GM15510 (cell line): ENCODE measurements around the gene SNX19.

Experiments
- POLR2A ChIP-seq: IDR thresholded peaks from 3 replicates; pipeline ENCODE4 v1.6.1; 2011; ENCODE audit warnings: borderline replicate concordance; ENCODE audit not compliant: insufficient read length; ENCODE audit errors: extremely low read depth

SNX19 gene

DNA sequence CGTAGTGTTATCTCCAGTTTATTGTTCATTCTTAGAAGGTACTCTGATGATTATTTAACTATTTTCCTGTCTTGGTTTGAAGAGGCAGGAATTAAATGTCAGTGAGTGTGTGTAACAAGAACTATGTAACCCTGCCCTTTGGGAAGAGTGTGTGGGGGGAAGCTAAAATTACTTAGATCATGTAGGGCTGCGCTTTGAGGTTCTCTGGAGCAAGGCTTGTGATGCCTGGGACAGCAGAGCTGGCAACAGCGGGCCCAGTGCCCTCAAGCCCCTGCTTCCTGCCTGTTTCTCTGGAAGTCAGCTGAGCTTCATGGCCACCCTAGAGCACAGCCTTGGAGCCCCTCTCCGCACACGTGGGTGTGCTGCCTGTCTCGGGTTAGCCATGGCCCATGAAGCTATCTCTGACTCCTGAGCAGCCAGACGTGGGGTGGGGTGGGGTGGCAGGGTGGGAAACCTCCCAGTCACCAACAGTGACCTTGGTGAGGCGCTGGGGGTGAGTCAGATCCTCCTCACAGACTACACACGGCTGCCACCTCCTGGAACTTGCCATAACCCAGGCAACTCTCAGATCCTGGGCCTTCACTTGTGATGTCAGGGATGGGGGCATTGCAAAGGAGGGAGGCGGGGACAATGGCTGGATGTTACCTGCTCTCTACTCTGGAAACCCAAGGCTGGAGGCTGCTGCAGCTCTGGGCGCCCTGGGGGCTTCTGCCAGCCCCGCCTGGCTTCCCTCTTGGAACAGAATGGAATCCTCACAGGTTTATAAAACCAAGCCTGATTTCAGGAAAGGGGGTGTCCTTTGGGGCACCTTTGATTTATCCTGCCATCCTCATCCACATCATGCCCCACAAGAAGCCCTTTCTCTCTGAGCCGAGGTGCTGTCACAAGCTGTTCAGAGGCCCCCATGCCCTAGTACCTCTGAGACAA lies 88.6 kb downstream of the SNX19 start:
- no peak for TF ChIP-seq POLR2A

DNA sequence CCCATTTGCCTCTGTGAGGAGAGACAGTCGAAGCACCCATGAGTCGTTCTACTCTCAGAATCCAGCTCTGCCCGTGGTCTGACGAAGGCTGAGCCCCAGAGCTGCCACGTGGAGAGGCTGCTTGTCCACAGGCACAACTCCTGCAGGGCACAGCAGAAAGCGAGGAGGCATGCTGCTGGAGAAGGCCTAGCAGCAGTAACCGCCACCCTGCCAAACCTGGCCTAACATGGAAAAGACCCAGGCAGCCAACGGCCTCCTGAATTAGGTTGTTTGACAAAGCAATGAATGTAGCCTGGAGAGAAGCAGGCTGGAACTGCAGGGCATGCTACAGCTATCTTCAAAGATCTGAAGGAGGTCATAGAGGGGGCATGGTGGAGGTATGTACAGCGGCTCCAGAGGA lies 89.7 kb downstream of the SNX19 start:
- TF ChIP-seq POLR2A, result no peak

DNA sequence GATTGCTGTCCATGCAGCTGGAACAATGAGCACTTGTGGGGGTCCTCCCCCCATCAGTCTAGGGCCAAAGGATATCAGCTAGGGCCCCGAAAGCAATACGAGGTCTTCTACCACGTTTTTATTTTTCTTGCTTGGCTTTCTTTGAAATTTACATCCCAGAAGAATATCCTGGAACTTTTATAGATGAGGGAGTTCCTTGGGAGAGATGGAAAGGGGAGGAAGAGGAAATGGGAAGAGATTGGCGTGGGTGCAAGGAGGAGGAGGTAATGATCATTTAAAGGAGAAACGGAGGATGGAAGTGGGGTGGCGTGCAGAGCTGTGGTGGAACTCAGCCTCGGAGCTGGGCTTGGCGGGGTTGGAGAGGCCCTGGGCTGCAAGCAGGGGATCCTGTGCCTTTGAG lies 90.3 kb downstream of the SNX19 start:
- TF ChIP-seq POLR2A, result no peak

DNA sequence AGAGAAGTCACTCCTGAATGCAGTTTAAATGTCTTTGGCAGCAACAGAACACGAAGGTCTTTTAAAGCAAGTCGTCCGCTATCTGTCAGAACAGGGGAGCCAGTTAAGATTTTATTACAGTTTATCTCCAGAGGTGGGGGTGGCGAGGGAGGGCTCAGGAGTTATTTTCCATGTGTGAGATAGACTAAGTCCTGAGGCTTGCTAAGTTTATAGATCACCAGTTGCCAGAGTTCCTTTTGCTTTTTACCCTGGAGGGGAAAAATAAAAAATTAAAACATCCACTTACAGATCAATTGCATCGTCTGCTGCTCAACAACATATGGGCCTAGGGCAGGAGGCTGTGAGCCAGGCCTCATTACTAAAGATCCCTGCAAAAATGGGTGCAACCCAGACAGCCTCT lies 90.7 kb downstream of the SNX19 start:
- no peak for TF ChIP-seq POLR2A
